ENCODE results near the gene ACTR3. TPM values are rescaled to one million over a fixed set of nuclear protein-coding genes. Genes with fewer than 3 reads are reported as not detected.
A peak's percentile ranks its signal among the peaks of the same experiment; 100 is the strongest.

ACTR3 gene
- polyA plus RNA-seq, 1 donor from 2014 or later = 255 TPM

DNA sequence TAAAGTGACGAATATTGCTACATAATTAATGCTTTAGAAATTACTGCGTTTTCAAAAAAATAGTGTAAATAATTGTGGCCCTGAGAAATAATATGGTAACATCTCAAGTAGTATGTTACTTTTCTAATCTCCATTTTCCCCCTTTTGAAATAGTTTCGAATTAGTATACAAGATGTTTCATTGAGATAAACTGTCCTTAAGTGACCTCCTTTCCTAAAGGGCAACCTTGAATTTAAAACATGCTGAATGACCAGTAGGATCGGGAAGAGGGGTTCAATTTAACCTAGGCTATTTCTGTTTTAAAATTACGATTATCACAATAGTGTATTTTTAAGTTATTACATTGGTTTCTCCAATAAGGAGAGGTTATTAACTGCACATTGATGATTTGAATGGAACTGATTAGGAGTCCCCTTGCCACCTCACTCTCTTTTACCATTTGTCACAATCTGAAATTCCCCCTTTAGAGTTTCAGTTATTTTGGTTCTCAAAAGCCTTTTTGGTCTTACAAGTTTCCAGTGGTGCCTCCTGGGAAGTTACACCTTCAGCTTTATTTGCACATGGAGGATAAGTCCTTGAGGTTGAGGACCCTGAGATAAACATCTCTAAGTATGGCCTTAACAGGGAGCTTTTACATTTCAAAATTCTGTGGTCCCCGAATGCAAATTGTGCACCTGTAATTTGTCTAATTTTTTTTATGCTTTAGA lies 2.3 kb downstream of the ACTR3 start:
- H3F3A ChIP-seq (ENCODE audit: insufficient read depth, low read length, poor library complexity, severe bottlenecking) = peaks cover 11% of the 10 kb centered on the region
- H2AFZ ChIP-seq (ENCODE audit: low read depth, low read length) = no peak overlapping the region
- H3K27me3 ChIP-seq (ENCODE audit: insufficient read depth, low read depth, low read length) = no peaks in the 10 kb centered on the region
- H3K9me3 ChIP-seq (ENCODE audit: low read length) = no peaks in the 10 kb centered on the region
- H3K36me3 ChIP-seq (ENCODE audit: insufficient read depth, low read length) = no peaks in the 10 kb centered on the region
- H3K4me2 ChIP-seq (ENCODE audit: low read length) = peak overlapping the region; percentile 95
- peaks cover 15% of the 10 kb centered on the region for H4K20me1 ChIP-seq (ENCODE audit: insufficient read depth)
- TF ChIP-seq MXI1 (conservative IDR thresholded peaks at IDR 0.05; ENCODE audit: poor library complexity, severe bottlenecking) = no peak
- TF ChIP-seq, protein P1, sequence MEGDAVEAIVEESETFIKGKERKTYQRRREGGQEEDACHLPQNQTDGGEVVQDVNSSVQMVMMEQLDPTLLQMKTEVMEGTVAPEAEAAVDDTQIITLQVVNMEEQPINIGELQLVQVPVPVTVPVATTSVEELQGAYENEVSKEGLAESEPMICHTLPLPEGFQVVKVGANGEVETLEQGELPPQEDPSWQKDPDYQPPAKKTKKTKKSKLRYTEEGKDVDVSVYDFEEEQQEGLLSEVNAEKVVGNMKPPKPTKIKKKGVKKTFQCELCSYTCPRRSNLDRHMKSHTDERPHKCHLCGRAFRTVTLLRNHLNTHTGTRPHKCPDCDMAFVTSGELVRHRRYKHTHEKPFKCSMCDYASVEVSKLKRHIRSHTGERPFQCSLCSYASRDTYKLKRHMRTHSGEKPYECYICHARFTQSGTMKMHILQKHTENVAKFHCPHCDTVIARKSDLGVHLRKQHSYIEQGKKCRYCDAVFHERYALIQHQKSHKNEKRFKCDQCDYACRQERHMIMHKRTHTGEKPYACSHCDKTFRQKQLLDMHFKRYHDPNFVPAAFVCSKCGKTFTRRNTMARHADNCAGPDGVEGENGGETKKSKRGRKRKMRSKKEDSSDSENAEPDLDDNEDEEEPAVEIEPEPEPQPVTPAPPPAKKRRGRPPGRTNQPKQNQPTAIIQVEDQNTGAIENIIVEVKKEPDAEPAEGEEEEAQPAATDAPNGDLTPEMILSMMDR (IDR thresholded peaks at IDR 0.05; ENCODE audit: poor library complexity, severe bottlenecking) = no peak
- TF ChIP-seq REST (IDR thresholded peaks at IDR 0.05; ENCODE audit: borderline replicate concordance) = no peak
- TF ChIP-seq POLR2AphosphoS5 (IDR thresholded peaks at IDR 0.05) = no peak
- TF ChIP-seq SMC3 (conservative IDR thresholded peaks at IDR 0.05; ENCODE audit: poor library complexity) = no peak
- no peak for TF ChIP-seq RAD21 (conservative IDR thresholded peaks at IDR 0.05)
- TF ChIP-seq EZH2 (IDR thresholded peaks at IDR 0.05; ENCODE audit: borderline replicate concordance, insufficient read depth, low read length, poor library complexity, severe bottlenecking) = no peak
- TF ChIP-seq TAF1 (IDR thresholded peaks at IDR 0.05; ENCODE audit: low read depth) = no peak
- no peak overlapping the region for H3K27ac ChIP-seq (ENCODE audit: low read length)
- no peaks in the 10 kb centered on the region for H3K9me2 ChIP-seq (ENCODE audit: insufficient read depth, low read length)
- H3K79me2 ChIP-seq (replicated peaks; ENCODE audit: insufficient read depth, low read length) = peaks cover 79% of the 10 kb centered on the region
- peak overlapping the region; percentile 88 for H3K4me3 ChIP-seq (ENCODE audit: low read length)
- peak overlapping the region; percentile 99 for H3K9ac ChIP-seq (ENCODE audit: low read length)

GRCh38 chr2:113894156-113894743 lies 4.4 kb downstream of the ACTR3 start:
- Histone ChIP-seq H3K36me3 (ENCODE audit: insufficient read depth, low read length) (no peaks in the 10 kb centered on the region), H3K9ac (ENCODE audit: low read length) (no peak overlapping the region), H2AFZ (ENCODE audit: low read depth, low read length) (no peak overlapping the region), H3K79me2 (replicated peaks; ENCODE audit: insufficient read depth, low read length) (peaks cover 86% of the 10 kb centered on the region), H3F3A (ENCODE audit: insufficient read depth, low read length, poor library complexity, severe bottlenecking) (no peaks in the 10 kb centered on the region), H3K4me3 (ENCODE audit: low read length) (no peak overlapping the region), H3K4me2 (ENCODE audit: low read length) (no peak overlapping the region), H3K27ac (ENCODE audit: low read length) (no peak overlapping the region), H3K27me3 (ENCODE audit: insufficient read depth, low read depth, low read length) (no peaks in the 10 kb centered on the region), H3K9me2 (ENCODE audit: insufficient read depth, low read length) (no peaks in the 10 kb centered on the region), H4K20me1 (ENCODE audit: insufficient read depth) (peaks cover 15% of the 10 kb centered on the region), H3K9me3 (ENCODE audit: low read length) (no peaks in the 10 kb centered on the region)
- TF ChIP-seq SMC3 (conservative IDR thresholded peaks at IDR 0.05; ENCODE audit: poor library complexity) (no peak), EP300 (conservative IDR thresholded peaks at IDR 0.05; ENCODE audit: poor library complexity, severe bottlenecking) (no peak), RAD21 (conservative IDR thresholded peaks at IDR 0.05) (no peak), POLR2AphosphoS5 (IDR thresholded peaks at IDR 0.05) (no peak), REST (IDR thresholded peaks at IDR 0.05; ENCODE audit: borderline replicate concordance) (no peak), MXI1 (conservative IDR thresholded peaks at IDR 0.05; ENCODE audit: poor library complexity, severe bottlenecking) (no peak), TAF1 (IDR thresholded peaks at IDR 0.05; ENCODE audit: low read depth) (no peak), EZH2 (IDR thresholded peaks at IDR 0.05; ENCODE audit: borderline replicate concordance, insufficient read depth, low read length, poor library complexity, severe bottlenecking) (no peak)
- TF ChIP-seq, protein P1 (IDR thresholded peaks at IDR 0.05; ENCODE audit: poor library complexity, severe bottlenecking) = no peak

Data from neural cell (in vitro differentiated cells).